HG03103 (cell line): ENCODE measurements around the gene OR1B1.
"Not testable (repeated sequence)": the region's sequence is repeated elsewhere in the genome, so short reads cannot be mapped to it uniquely, and the experiment has no call there.

Experiments used
- ATAC-seq: cut with Tn5 transposase; IDR thresholded peaks from one replicate; pipeline ENCODE4 v1.9.1; 2021; ENCODE audit warnings: low read depth; ENCODE audit not compliant: unreplicated experiment

OR1B1 gene

GRCh38 chr9:122657527-122657926 lies at the start of gene OR1B1:
Gene OR1B1, minus strand, starts transcription at chr9:122657627.
- no peak for ATAC-seq

- no peak for ATAC-seq
These were observed 38.3 kb upstream of the OR1B1 start for GRCh38 chr9:122695696-122696095.

GRCh38 chr9:122684851-122685250 lies 27.4 kb upstream of the OR1B1 start:
- ATAC-seq = no peak

- no peak for ATAC-seq
These were observed 15.1 kb upstream of the OR1B1 start for GRCh38 chr9:122672481-122672880.

- ATAC-seq = no peak
These were observed 4.0 kb upstream of the OR1B1 start, which contains the start of gene OR1L1 for GRCh38 chr9:122661416-122661815. Gene OR1L1, plus strand, starts transcription at chr9:122661716. Its CDS starts 0 bp downstream, at chr9:122661716.

- ATAC-seq = no peak
These were observed 1.0 kb downstream of the OR1B1 start for GRCh38 chr9:122656378-122656777.

- ATAC-seq = no peak
These were observed 15.2 kb downstream of the OR1B1 start for GRCh38 chr9:122642226-122642625.

GRCh38 chr9:122619996-122620395 lies 37.4 kb downstream of the OR1B1 start:
- ATAC-seq = no peak

GRCh38 chr9:122614362-122614761 lies 43.1 kb downstream of the OR1B1 start, which contains the start of gene OR1Q1:
Gene OR1Q1, plus strand, starts transcription at chr9:122614738. Its CDS starts 0 bp downstream, at chr9:122614738.
- ATAC-seq = no peak

GRCh38 chr9:122609804-122610203 lies 47.6 kb downstream of the OR1B1 start:
- no peak for ATAC-seq

- no peak for ATAC-seq
These were observed 50.8 kb downstream of the OR1B1 start for GRCh38 chr9:122606587-122606986.

GRCh38 chr9:122605691-122606090 lies 51.7 kb downstream of the OR1B1 start:
- ATAC-seq = no peak

GRCh38 chr9:122583284-122583683 lies 74.1 kb downstream of the OR1B1 start, which contains the start of gene OR1L8:
Gene OR1L8, minus strand, starts transcription at chr9:122583384. Its CDS starts 14,907 bp downstream, at chr9:122568477.
- ATAC-seq = not testable (repeated sequence)

- ATAC-seq = no peak
These were observed 77.1 kb downstream of the OR1B1 start for GRCh38 chr9:122580360-122580759.

- ATAC-seq = no peak
These were observed 77.6 kb downstream of the OR1B1 start for GRCh38 chr9:122579874-122580273.
